Activated T-cell treated with anti-CD3 and anti-CD28 coated beads, Interleukin-2, amount 50 U/mL, for 24 hours (primary cell): ENCODE results near the gene CD93.

Experiments
- DNase-seq: peaks from one replicate; pipeline ENCODE4 v3.0.0-alpha.2; 2020
- H3K27ac Mint-ChIP-seq: 2 replicates; pipeline ENCODE4 v1.8.0; 2020; ENCODE audit warnings: mild to moderate bottlenecking, mixed read lengths
- H3K27me3 Mint-ChIP-seq: 2 replicates; pipeline ENCODE4 v1.8.0; 2020; ENCODE audit warnings: mixed read lengths
- H3K36me3 Mint-ChIP-seq: 2 replicates; pipeline ENCODE4 v1.8.0; 2020; ENCODE audit warnings: low read depth, mixed read lengths
- H3K4me1 Mint-ChIP-seq: 2 replicates; pipeline ENCODE4 v1.8.0; 2020; ENCODE audit warnings: low read depth, mixed read lengths
- H3K4me3 Mint-ChIP-seq: 2 replicates; pipeline ENCODE4 v1.8.0; 2020; ENCODE audit warnings: mild to moderate bottlenecking, moderate library complexity, mixed read lengths
- H3K9me3 Mint-ChIP-seq: 2 replicates; pipeline ENCODE4 v1.8.0; 2020; ENCODE audit warnings: mixed read lengths

CD93 gene

GRCh38 chr20:23114448-23115082 is 28.4 kb upstream of the CD93 start:
- Mint-ChIP-seq H3K4me3 (no peak overlapping the region), H3K36me3 (no peaks in the 10 kb centered on the region), H3K27ac (no peak overlapping the region), H3K9me3 (no peaks in the 10 kb centered on the region), H3K27me3 (no peaks in the 10 kb centered on the region), H3K4me1 (no peaks in the 10 kb centered on the region)
- DNase-seq = no peak

- Mint-ChIP-seq H3K4me3 (no peak overlapping the region), H3K4me1 (no peaks in the 10 kb centered on the region), H3K9me3 (no peaks in the 10 kb centered on the region), H3K36me3 (no peaks in the 10 kb centered on the region), H3K27me3 (no peaks in the 10 kb centered on the region), H3K27ac (no peak overlapping the region)
- DNase-seq = no peak
These were observed 27.9 kb upstream of the CD93 start for GRCh38 chr20:23114018-23114417.

DNA sequence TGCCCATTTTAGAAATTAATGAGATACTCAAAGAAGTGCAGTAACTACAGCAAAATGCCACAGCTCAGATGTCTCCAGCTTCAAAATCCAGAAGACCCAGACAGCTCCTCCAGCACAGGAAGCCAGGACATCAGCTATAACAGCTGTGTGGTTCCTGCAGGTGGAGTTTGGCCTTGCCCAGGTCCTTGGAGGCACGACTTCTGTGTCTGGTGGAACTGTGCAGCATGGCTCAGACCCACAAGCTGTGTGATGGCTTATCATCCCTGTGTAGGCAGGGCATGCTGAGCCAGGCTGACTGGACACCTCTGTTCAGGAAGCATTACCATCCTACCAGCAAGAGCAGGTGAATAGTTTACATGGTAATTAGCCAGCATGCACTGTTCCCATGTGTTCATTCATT is 26.5 kb upstream of the CD93 start:
- Mint-ChIP-seq H3K4me1 (no peaks in the 10 kb centered on the region), H3K27me3 (no peaks in the 10 kb centered on the region), H3K36me3 (no peaks in the 10 kb centered on the region), H3K27ac (no peak overlapping the region), H3K9me3 (no peaks in the 10 kb centered on the region), H3K4me3 (no peak overlapping the region)
- DNase-seq = no peak

- no peaks in the 10 kb centered on the region for H3K36me3 Mint-ChIP-seq
- DNase-seq = no peak
- no peaks in the 10 kb centered on the region for H3K27me3 Mint-ChIP-seq
- no peak overlapping the region for H3K27ac Mint-ChIP-seq
- no peaks in the 10 kb centered on the region for H3K9me3 Mint-ChIP-seq
- no peaks in the 10 kb centered on the region for H3K4me1 Mint-ChIP-seq
- H3K4me3 Mint-ChIP-seq = no peak overlapping the region
These were observed 25.8 kb upstream of the CD93 start for GRCh38 chr20:23111944-23112342.

GRCh38 chr20:23111307-23111943 is 25.3 kb upstream of the CD93 start:
- H3K36me3 Mint-ChIP-seq = no peaks in the 10 kb centered on the region
- no peak overlapping the region for H3K4me3 Mint-ChIP-seq
- H3K27ac Mint-ChIP-seq = no peak overlapping the region
- H3K4me1 Mint-ChIP-seq = no peaks in the 10 kb centered on the region
- no peaks in the 10 kb centered on the region for H3K27me3 Mint-ChIP-seq
- no peaks in the 10 kb centered on the region for H3K9me3 Mint-ChIP-seq
- DNase-seq = no peak

GRCh38 chr20:23108871-23109270 is 22.7 kb upstream of the CD93 start:
- H3K9me3 Mint-ChIP-seq = no peaks in the 10 kb centered on the region
- DNase-seq = no peak
- H3K36me3 Mint-ChIP-seq = no peaks in the 10 kb centered on the region
- H3K4me3 Mint-ChIP-seq = no peak overlapping the region
- H3K4me1 Mint-ChIP-seq = no peaks in the 10 kb centered on the region
- no peak overlapping the region for H3K27ac Mint-ChIP-seq
- no peaks in the 10 kb centered on the region for H3K27me3 Mint-ChIP-seq

DNA sequence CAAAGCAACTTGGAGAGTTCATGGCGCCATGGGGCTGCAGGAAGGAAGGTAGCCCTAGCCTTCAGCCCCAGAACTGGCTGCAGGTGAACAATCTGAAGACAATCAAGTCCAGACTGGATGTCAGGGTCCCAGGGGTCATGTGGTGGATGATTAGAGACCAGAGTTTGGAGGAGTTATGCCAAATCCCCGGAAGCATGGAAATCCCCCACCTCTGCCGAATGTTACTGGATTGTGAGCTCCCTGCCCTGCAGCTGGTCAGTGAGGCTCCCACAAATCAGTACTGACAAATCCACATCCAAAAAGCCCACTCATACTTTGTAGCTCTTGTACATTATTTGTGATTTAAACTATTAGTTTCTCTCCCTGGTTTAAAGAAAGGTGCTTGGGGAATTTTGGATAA is 21.3 kb upstream of the CD93 start:
- no peaks in the 10 kb centered on the region for H3K4me1 Mint-ChIP-seq
- H3K27me3 Mint-ChIP-seq = no peaks in the 10 kb centered on the region
- H3K4me3 Mint-ChIP-seq = no peak overlapping the region
- DNase-seq = no peak
- H3K27ac Mint-ChIP-seq = no peak overlapping the region
- H3K9me3 Mint-ChIP-seq = no peaks in the 10 kb centered on the region
- H3K36me3 Mint-ChIP-seq = no peaks in the 10 kb centered on the region

- DNase-seq = no peak
- no peaks in the 10 kb centered on the region for H3K4me1 Mint-ChIP-seq
- no peak overlapping the region for H3K4me3 Mint-ChIP-seq
- H3K27me3 Mint-ChIP-seq = no peaks in the 10 kb centered on the region
- no peaks in the 10 kb centered on the region for H3K36me3 Mint-ChIP-seq
- H3K9me3 Mint-ChIP-seq = no peaks in the 10 kb centered on the region
- H3K27ac Mint-ChIP-seq = no peak overlapping the region
These were observed 20.2 kb upstream of the CD93 start for GRCh38 chr20:23106271-23106851.

GRCh38 chr20:23105193-23105592 is 19.1 kb upstream of the CD93 start:
- Mint-ChIP-seq H3K27me3 (no peaks in the 10 kb centered on the region), H3K27ac (no peak overlapping the region), H3K4me1 (no peaks in the 10 kb centered on the region), H3K4me3 (no peak overlapping the region), H3K9me3 (no peaks in the 10 kb centered on the region), H3K36me3 (no peaks in the 10 kb centered on the region)
- no peak for DNase-seq

DNA sequence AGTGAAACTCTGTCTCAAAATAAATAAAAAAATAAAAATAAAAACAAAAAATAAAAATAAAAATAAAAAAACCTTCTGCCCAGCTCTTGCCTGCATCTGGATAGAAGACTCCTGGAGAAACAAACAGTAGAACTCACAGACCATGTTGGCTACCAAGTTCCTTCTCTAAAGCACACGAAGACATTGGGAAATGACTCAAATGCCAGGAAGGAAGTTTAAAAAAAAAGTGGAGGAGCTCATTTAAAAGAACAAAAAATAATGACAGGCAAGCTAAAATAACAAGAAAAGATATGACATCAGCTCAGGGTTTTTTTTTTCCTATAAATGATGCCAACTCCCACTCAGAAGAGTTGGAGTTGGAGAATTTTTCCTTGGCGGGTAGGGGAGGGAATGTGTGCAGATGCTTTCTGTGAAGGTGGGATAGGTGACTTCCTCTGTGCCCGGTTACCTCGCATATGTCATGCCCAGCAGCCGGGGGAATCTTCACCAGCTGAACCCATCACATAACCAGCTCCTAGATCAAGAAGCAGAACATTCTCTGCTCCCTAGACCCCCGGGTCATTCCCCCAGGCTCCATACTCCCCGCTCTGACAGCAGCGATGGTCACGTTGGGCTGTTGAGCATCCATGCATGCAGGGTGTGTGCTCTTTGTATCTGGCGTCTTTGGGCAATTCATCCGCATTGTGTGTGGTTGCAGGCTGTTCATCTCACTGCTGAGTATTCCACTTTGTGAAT is 17.3 kb upstream of the CD93 start:
- H3K4me1 Mint-ChIP-seq = no peaks in the 10 kb centered on the region
- H3K27ac Mint-ChIP-seq = no peak overlapping the region
- H3K9me3 Mint-ChIP-seq = no peaks in the 10 kb centered on the region
- H3K27me3 Mint-ChIP-seq = no peaks in the 10 kb centered on the region
- no peaks in the 10 kb centered on the region for H3K36me3 Mint-ChIP-seq
- DNase-seq = no peak
- no peak overlapping the region for H3K4me3 Mint-ChIP-seq

- Mint-ChIP-seq H3K9me3 (no peaks in the 10 kb centered on the region), H3K27me3 (no peaks in the 10 kb centered on the region), H3K4me1 (no peaks in the 10 kb centered on the region), H3K27ac (no peak overlapping the region), H3K4me3 (no peak overlapping the region), H3K36me3 (no peaks in the 10 kb centered on the region)
- DNase-seq = no peak
These were observed 15.7 kb upstream of the CD93 start for GRCh38 chr20:23101696-23102406.

- no peak overlapping the region for H3K27ac Mint-ChIP-seq
- H3K4me1 Mint-ChIP-seq = no peaks in the 10 kb centered on the region
- DNase-seq = no peak
- no peaks in the 10 kb centered on the region for H3K9me3 Mint-ChIP-seq
- H3K36me3 Mint-ChIP-seq = no peaks in the 10 kb centered on the region
- no peaks in the 10 kb centered on the region for H3K27me3 Mint-ChIP-seq
- H3K4me3 Mint-ChIP-seq = no peak overlapping the region
These were observed 14.6 kb upstream of the CD93 start for GRCh38 chr20:23100720-23101107.

DNA sequence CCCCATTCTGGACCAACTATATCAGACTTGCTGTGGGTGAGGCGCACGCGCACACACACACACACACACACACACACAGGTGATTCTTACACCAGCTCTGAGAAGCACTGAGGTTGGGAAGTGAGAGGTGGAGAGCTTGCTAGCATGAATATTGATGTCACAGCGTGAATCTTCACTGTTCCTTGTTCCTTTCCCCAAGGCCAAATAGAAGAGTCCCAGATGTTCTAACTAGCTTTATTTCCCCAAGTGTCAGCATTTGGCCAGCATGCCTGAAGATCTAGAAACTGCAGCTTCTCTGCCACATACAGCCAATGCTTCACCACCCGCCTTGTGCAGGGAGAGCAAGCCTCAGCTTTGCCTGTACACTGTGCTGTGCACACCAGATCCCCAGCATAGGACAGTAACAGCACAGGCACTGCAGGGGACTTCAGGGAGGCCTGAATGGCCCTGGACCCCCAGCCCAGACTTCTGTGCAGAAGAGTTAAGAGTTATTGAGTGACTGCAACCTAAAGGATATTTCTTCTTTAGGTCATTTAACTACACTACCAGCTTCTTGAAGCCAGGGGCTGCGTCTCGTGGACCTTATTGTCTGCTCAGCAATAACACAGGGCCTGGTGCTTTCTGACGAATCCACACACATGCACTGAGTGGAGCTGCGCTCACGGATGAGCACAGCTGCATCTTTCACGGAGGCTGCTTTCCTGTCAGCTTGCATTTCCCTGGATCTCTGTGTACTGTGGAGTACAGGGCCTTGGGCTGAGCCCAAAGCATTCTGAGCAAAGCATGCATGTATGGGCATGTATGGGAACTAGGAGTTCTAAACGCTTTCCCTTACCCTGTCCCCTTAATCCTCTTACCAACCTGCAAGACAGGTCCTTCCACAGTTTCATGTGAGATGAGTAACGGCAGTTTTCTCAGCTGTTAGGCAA is 13.9 kb upstream of the CD93 start:
- no peak overlapping the region for H3K4me3 Mint-ChIP-seq
- no peak overlapping the region for H3K27ac Mint-ChIP-seq
- H3K9me3 Mint-ChIP-seq = no peaks in the 10 kb centered on the region
- DNase-seq = no peak
- no peaks in the 10 kb centered on the region for H3K27me3 Mint-ChIP-seq
- H3K36me3 Mint-ChIP-seq = no peaks in the 10 kb centered on the region
- no peaks in the 10 kb centered on the region for H3K4me1 Mint-ChIP-seq
